IMR-90 (cell line): ENCODE data around the gene PLA2G3. TPM values are rescaled to one million over a fixed set of nuclear protein-coding genes. Genes with fewer than 3 reads are reported as not detected.

ENCODE experiments used
- ATAC-seq: fragments of 200-7000 bp; cut with Tn5 transposase; 2 replicates; pipeline ENCODE4 v1.9.1; 2020; ENCODE audit warnings: low read depth, mild to moderate bottlenecking, moderate library complexity
- BruUV-seq: library from RNA; stranded (reverse); fragments of 400-500 nt; replicated peaks from 2 replicates; lab custom pipeline; 2021; lab: Mats Ljungman, UMichigan
- CTCF ChIA-PET: fragments of 300-600 bp; formaldehyde crosslinking; extraction: SDS; loops from one replicate; lab custom pipeline; 2021; ENCODE audit warnings: antibody characterized with exemption; lab: Yijun Ruan, JAX
- POLR2A ChIA-PET: fragments of 300-600 bp; sonication (Branson Sonifier 250); formaldehyde crosslinking; loops from one replicate; lab custom pipeline; 2022; ENCODE audit warnings: antibody characterized with exemption; ENCODE audit not compliant: unreplicated experiment; lab: Charles Lee
- DNase-seq: peaks from one replicate; pipeline ENCODE4 v3.0.0; 2013
- H2AFZ ChIP-seq: replicated peaks from 2 replicates; pipeline ENCODE3; 2013; ENCODE audit warnings: low read length, mild to moderate bottlenecking; ENCODE audit not compliant: poor library complexity
- H2AK5ac ChIP-seq: 2 replicates; pipeline ENCODE4 v1.6.1; 2013; ENCODE audit warnings: low read depth, low read length, inconsistent platforms
- H2AK9ac ChIP-seq: replicated peaks from 2 replicates; pipeline ENCODE3; 2013; ENCODE audit warnings: mild to moderate bottlenecking, low read depth, low read length, moderate library complexity; ENCODE audit not compliant: poor library complexity
- H2BK120ac ChIP-seq: 2 replicates; pipeline ENCODE4 v1.6.1; 2013; ENCODE audit warnings: low read depth, low read length, inconsistent platforms
- H2BK15ac ChIP-seq: 3 replicates; pipeline ENCODE4 v1.6.1; 2013; ENCODE audit warnings: low read depth, low read length, inconsistent platforms
- H2BK20ac ChIP-seq: 2 replicates; pipeline ENCODE4 v1.6.1; 2013; ENCODE audit warnings: low read depth, mild to moderate bottlenecking, inconsistent platforms, low read length, moderate library complexity
- H2BK5ac ChIP-seq: 2 replicates; pipeline ENCODE4 v1.6.1; 2013; ENCODE audit warnings: mild to moderate bottlenecking, low read depth, low read length, inconsistent platforms; ENCODE audit not compliant: poor library complexity, severe bottlenecking
- H3K14ac ChIP-seq: replicated peaks from 2 replicates; pipeline ENCODE4 v1.6.1; 2013; ENCODE audit warnings: low read depth, low read length, inconsistent platforms
- H3K18ac ChIP-seq: 2 replicates; pipeline ENCODE4 v1.6.1; 2013; ENCODE audit warnings: low read depth, low read length, control low read depth
- H3K23ac ChIP-seq: 2 replicates; pipeline ENCODE4 v1.6.1; 2013; ENCODE audit warnings: low read depth, low read length, inconsistent platforms
- H3K27ac ChIP-seq: 2 replicates; pipeline ENCODE4 v1.5.1; 2013; ENCODE audit warnings: mild to moderate bottlenecking, control low read depth, low read length; ENCODE audit not compliant: insufficient read depth
- H3K27me3 ChIP-seq: 2 replicates; pipeline ENCODE4 v1.6.1; 2013; ENCODE audit warnings: low read length; ENCODE audit not compliant: control insufficient read depth, insufficient read depth
- H3K36me3 ChIP-seq: 2 replicates; pipeline ENCODE4 v1.6.1; 2013; ENCODE audit warnings: low read length, mixed read lengths; ENCODE audit not compliant: control insufficient read depth, insufficient read depth
- H3K4ac ChIP-seq: 2 replicates; pipeline ENCODE4 v1.6.1; 2013; ENCODE audit warnings: low read depth, low read length, inconsistent platforms
- H3K4me1 ChIP-seq: 2 replicates; pipeline ENCODE4 v1.6.1; 2013; ENCODE audit warnings: low read length, mixed read lengths; ENCODE audit not compliant: control insufficient read depth, insufficient read depth
- H3K4me2 ChIP-seq: 2 replicates; pipeline ENCODE4 v1.6.1; 2013; ENCODE audit warnings: low read depth, mild to moderate bottlenecking, control low read depth, low read length, moderate library complexity
- H3K4me3 ChIP-seq: 2 replicates; pipeline ENCODE4 v1.5.1; 2013; ENCODE audit warnings: low read depth, mild to moderate bottlenecking, control low read depth, low read length, moderate library complexity; ENCODE audit not compliant: insufficient read depth
- H3K56ac ChIP-seq: 2 replicates; pipeline ENCODE4 v1.6.1; 2013; ENCODE audit warnings: low read length, inconsistent platforms; ENCODE audit not compliant: insufficient read depth; ENCODE audit errors: extremely low read depth
- H3K79me1 ChIP-seq, 2 experiments: 2 replicates each; pipeline ENCODE4 v1.6.1; 2013; ENCODE audit warnings: low read length in 2 of 2, inconsistent platforms in 1 of 2, low read depth in 1 of 2
- H3K9ac ChIP-seq: 2 replicates; pipeline ENCODE4 v1.6.1; 2013; ENCODE audit warnings: low read depth, low read length, control low read depth
- H3K9me1 ChIP-seq: 2 replicates; pipeline ENCODE4 v1.6.1; 2013; ENCODE audit warnings: low read length, inconsistent platforms; ENCODE audit not compliant: insufficient read depth
- H3K9me3 ChIP-seq: 2 replicates; pipeline ENCODE4 v1.6.1; 2013; ENCODE audit warnings: low read length; ENCODE audit not compliant: control insufficient read depth, insufficient read depth
- H4K20me1 ChIP-seq: 2 replicates; pipeline ENCODE4 v1.6.1; 2013; ENCODE audit warnings: low read length, inconsistent platforms; ENCODE audit not compliant: insufficient read depth
- H4K5ac ChIP-seq: 2 replicates; pipeline ENCODE4 v1.6.1; 2013; ENCODE audit warnings: mild to moderate bottlenecking, low read depth, low read length, control low read depth
- H4K8ac ChIP-seq, 2 experiments: 2 replicates each; pipeline ENCODE4 v1.6.1; 2013; ENCODE audit warnings: low read depth in 2 of 2, low read length in 2 of 2, control low read depth in 1 of 2, inconsistent platforms in 1 of 2
- H4K91ac ChIP-seq: 2 replicates; pipeline ENCODE4 v1.6.1; 2013; ENCODE audit warnings: low read depth, low read length, inconsistent platforms; ENCODE audit not compliant: insufficient read depth
- BHLHE40 ChIP-seq: fragments of 150-350 bp; IDR thresholded peaks from 2 replicates; pipeline ENCODE4 v1.6.1; 2016; ENCODE audit warnings: mild to moderate bottlenecking, low read depth, low read length
- NFE2L2 ChIP-seq: fragments of 150-350 bp; IDR thresholded peaks from 2 replicates; pipeline ENCODE4 v1.6.1; 2016; ENCODE audit warnings: low read depth, mild to moderate bottlenecking, low read length
- POLR2A ChIP-seq: IDR thresholded peaks from 2 replicates; pipeline ENCODE4 v1.6.1; 2012; ENCODE audit warnings: mild to moderate bottlenecking, low read depth, low read length
- WGBS, 2 experiments: methylation state at CpG; one replicate each; pipeline versions ENCODE4 v1.1.5 to v1.1.7; 2013; ENCODE audit warnings: missing lambda C conversion rate in 2 of 2; ENCODE audit not compliant: insufficient read length in 1 of 2; ENCODE audit errors: extremely low coverage in 2 of 2; 5-methylcytosine and 5-hydroxymethylcytosine counted together
- dilution Hi-C: fragments of 300-500 bp; cut with HindIII; formaldehyde crosslinking; loops from one replicate; pipeline ENCODE4 v1.14.3; 2018; ENCODE audit warnings: low sequenced_read_pairs; ENCODE audit not compliant: unreplicated experiment
- in situ Hi-C: fragments of 300-500 bp; cut with MboI; formaldehyde crosslinking; loops from 3 replicates; pipeline ENCODE4 v1.14.3; 2019; ENCODE audit warnings: low sequenced_read_pairs, inconsistent platforms, mixed read lengths
- intact Hi-C: fragments of 100-400 bp; cut with micrococcal nuclease; formaldehyde crosslinking; loops from 2 replicates; pipeline ENCODE4 v1.10.0; 2022
- polyA plus RNA-seq, 3 experiments: library from polyadenylated mRNA; depleted of rRNA; stranded (reverse); fragments of >200 nt; gene quantifications; 2 replicates each; pipeline ENCODE4 v1.2.3, GENCODE V29; 2012; ENCODE audit warnings: low replicate concordance in 1 of 3
- total RNA-seq: library from RNA; depleted of rRNA; stranded (reverse); fragments of >200 nt; gene quantifications from 2 replicates; pipeline ENCODE4 v1.2.3, GENCODE V29; 2012
- TF ChIP-seq, protein P1 (sequence below): conservative IDR thresholded peaks from 2 replicates; pipeline ENCODE4 v1.5.1; 2012; ENCODE audit warnings: mild to moderate bottlenecking, low read depth, low read length, improper control_type of control experiment
- TF ChIP-seq, protein P2 (sequence below): fragments of 150-350 bp; IDR thresholded peaks from 2 replicates; pipeline ENCODE4 v1.6.1; 2017; ENCODE audit warnings: mild to moderate bottlenecking, antibody characterized with exemption, low read length, low read depth
- TF ChIP-seq, protein P3 (sequence below): fragments of 150-350 bp; IDR thresholded peaks from 2 replicates; pipeline ENCODE4 v1.6.1; 2016; ENCODE audit warnings: low read depth, mild to moderate bottlenecking, low read length, moderate library complexity, borderline replicate concordance

Gene PLA2G3
- total and polyA plus RNA-seq, 2 of the 4 experiments (the other 2 are of a cell fraction): under 0.01 to 0.12 TPM

DNA sequence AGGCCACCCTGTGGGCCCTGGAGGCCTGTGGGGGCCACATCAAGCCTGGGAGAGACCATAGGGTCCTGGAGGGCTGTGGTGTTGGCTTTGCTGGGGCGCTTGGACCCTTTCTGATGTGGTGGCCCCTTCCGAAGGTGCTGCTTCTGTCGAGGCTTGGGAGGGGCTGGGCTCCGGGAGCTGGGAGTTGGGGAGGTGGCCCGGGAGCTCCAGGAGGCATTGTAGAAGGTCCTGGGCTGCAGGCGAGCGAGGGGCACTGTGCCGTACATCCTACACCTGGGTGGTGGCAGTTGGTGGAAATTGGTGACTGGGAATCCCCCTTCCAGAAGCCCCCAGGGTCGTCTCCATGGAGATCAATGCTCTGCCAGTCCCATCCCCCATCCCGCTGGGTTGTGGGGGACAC is 2.6 kb downstream of the PLA2G3 start:
- H2BK20ac ChIP-seq: no peak overlapping the region
- ChIA-PET POLR2A (no interaction called here), CTCF (no interaction called here)
- H2AK5ac ChIP-seq: no peak overlapping the region
- no peaks in the 10 kb centered on the region for H3K36me3 ChIP-seq
- H2BK5ac ChIP-seq: no peak overlapping the region
- H4K8ac ChIP-seq: no peak overlapping the region
- no peak overlapping the region for H3K56ac ChIP-seq
- H3K18ac ChIP-seq: no peak overlapping the region
- no peak overlapping the region for H3K4me3 ChIP-seq
- TF ChIP-seq, protein P1, sequence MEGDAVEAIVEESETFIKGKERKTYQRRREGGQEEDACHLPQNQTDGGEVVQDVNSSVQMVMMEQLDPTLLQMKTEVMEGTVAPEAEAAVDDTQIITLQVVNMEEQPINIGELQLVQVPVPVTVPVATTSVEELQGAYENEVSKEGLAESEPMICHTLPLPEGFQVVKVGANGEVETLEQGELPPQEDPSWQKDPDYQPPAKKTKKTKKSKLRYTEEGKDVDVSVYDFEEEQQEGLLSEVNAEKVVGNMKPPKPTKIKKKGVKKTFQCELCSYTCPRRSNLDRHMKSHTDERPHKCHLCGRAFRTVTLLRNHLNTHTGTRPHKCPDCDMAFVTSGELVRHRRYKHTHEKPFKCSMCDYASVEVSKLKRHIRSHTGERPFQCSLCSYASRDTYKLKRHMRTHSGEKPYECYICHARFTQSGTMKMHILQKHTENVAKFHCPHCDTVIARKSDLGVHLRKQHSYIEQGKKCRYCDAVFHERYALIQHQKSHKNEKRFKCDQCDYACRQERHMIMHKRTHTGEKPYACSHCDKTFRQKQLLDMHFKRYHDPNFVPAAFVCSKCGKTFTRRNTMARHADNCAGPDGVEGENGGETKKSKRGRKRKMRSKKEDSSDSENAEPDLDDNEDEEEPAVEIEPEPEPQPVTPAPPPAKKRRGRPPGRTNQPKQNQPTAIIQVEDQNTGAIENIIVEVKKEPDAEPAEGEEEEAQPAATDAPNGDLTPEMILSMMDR: no peak
- TF ChIP-seq, protein P2, sequence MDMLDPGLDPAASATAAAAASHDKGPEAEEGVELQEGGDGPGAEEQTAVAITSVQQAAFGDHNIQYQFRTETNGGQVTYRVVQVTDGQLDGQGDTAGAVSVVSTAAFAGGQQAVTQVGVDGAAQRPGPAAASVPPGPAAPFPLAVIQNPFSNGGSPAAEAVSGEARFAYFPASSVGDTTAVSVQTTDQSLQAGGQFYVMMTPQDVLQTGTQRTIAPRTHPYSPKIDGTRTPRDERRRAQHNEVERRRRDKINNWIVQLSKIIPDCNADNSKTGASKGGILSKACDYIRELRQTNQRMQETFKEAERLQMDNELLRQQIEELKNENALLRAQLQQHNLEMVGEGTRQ: no peak
- TF ChIP-seq, protein P3, sequence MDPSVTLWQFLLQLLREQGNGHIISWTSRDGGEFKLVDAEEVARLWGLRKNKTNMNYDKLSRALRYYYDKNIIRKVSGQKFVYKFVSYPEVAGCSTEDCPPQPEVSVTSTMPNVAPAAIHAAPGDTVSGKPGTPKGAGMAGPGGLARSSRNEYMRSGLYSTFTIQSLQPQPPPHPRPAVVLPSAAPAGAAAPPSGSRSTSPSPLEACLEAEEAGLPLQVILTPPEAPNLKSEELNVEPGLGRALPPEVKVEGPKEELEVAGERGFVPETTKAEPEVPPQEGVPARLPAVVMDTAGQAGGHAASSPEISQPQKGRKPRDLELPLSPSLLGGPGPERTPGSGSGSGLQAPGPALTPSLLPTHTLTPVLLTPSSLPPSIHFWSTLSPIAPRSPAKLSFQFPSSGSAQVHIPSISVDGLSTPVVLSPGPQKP: no peak
- TF ChIP-seq BHLHE40 (no peak), NFE2L2 (no peak), POLR2A (no peak)
- H3K4ac ChIP-seq: no peak overlapping the region
- H4K91ac ChIP-seq: no peak overlapping the region
- in situ Hi-C loops: no loop called here
- H3K79me1 ChIP-seq: no peaks in the 10 kb centered on the region
- dilution Hi-C loops: no loop called here
- H4K5ac ChIP-seq: no peak overlapping the region
- no peak overlapping the region for H2BK15ac ChIP-seq
- no TSS peak for BruUV-seq
- intact Hi-C loops: no loop called here
- ATAC-seq (no peak), DNase-seq (no peak)
- no peaks in the 10 kb centered on the region for H3K4me1 ChIP-seq
- no peak overlapping the region for H3K4me2 ChIP-seq
- no peak overlapping the region for H3K23ac ChIP-seq
- H3K9me1 ChIP-seq: no peaks in the 10 kb centered on the region
- no peak overlapping the region for H3K14ac ChIP-seq
- no peaks in the 10 kb centered on the region for H4K20me1 ChIP-seq
- H2AFZ ChIP-seq: no peak overlapping the region
- no peak overlapping the region for H2AK9ac ChIP-seq
- 67% methylated on average over 3 of the region's 10 CpGs; no CpG with 5 or more reads in 1 of the 2 experiments for WGBS, 2 experiments
- peaks cover 29% of the 10 kb centered on the region for H3K27me3 ChIP-seq
- no peaks in the 10 kb centered on the region for H3K9me3 ChIP-seq
- no peak overlapping the region for H2BK120ac ChIP-seq
- H3K27ac ChIP-seq: no peak overlapping the region
- H3K9ac ChIP-seq: no peak overlapping the region
